ENCODE results near the gene AGAP2. TPM values are rescaled to one million over a fixed set of nuclear protein-coding genes. Genes with fewer than 3 reads are reported as not detected.

Gene AGAP2
- total and polyA plus RNA-seq, 2 of the 13 experiments (the other 11 are each of a cell fraction or from before 2014, with no cell fraction given): 0.38 to 0.45 TPM

DNA sequence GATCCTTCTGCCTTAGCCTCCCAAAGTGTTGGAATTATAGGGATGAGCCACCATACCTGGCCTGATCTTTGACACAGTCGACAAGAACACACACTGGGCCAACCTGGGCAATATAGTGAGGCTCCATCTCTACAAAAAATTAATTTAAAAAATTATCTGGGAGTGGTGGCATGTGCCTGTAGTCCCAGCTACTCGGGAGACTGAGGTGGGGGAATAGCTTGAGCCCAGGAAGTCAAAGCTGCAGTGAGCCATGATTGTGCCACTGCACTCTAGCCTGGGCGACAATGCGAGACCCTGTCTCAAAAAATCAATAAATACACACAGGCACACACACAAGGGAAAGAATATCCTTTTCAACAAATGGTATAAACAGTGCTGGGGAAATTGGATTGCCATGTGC is 50.7 kb downstream of the AGAP2 start:
- no peaks in the 10 kb centered on the region for H3K79me2 ChIP-seq (ENCODE audit: insufficient read depth, low read length)
- H3K9ac ChIP-seq (ENCODE audit: insufficient read depth, low read depth, low read length): no peak overlapping the region
- FAIRE-seq (no peak), DNase-seq (ENCODE audit: low spot score) (no peak), ATAC-seq (no peak; the same call in 2 of the 3 replicates)
- no peaks in the 10 kb centered on the region for H4K20me1 ChIP-seq (ENCODE audit: insufficient read depth, low read length)
- no peak overlapping the region for H2AFZ ChIP-seq (ENCODE audit: low read length)
- H3K9me3 ChIP-seq (ENCODE audit: low read length): no peaks in the 10 kb centered on the region
- intact Hi-C loops (cut with micrococcal nuclease; ENCODE audit: unreplicated experiment): no loop called here
- ChIA-PET CTCF (ENCODE audit: low intra/inter-chr PET ratio, low total read pairs) (no interaction called here), POLR2A (no interaction called here)
- no peak overlapping the region for H3K27ac ChIP-seq (ENCODE audit: extremely low read length, insufficient read depth, low read length)
- H3K4me2 ChIP-seq (ENCODE audit: low read depth, low read length): no peak overlapping the region
- no peak overlapping the region for H3K4me3 ChIP-seq (replicated peaks in 1 of 3; ENCODE audit: insufficient read depth in 1 of 3, low read depth in 2 of 3, low read length in 3 of 3)
- WGBS (ENCODE audit: low lambda C conversion rate): 5% methylated on average over 4 of the region's 4 CpGs
- no peaks in the 10 kb centered on the region for H3K27me3 ChIP-seq (ENCODE audit: control insufficient read depth in 1 of 2, insufficient read depth in 2 of 2, low read length in 2 of 2)
- H3K4me1 ChIP-seq (ENCODE audit: insufficient read depth, low read length): peaks cover 6% of the 10 kb centered on the region
- in situ Hi-C loops (cut with HindIII; ENCODE audit: extremely low pct_ligation_motif_present, low pct_unique_long_range_greater_than_20kb): no loop called here
- no TSS peak for BruUV-seq (replicated peaks)
- TF ChIP-seq TBL1XR1 (IDR thresholded peaks at IDR 0.05; ENCODE audit: borderline replicate concordance, low read length, partially characterized antibody): no peak
- no peak for TF ChIP-seq SALL1 (CRISPR knock-in tag; IDR thresholded peaks at IDR 0.05)
- TF ChIP-seq RELA (CRISPR knock-in tag; IDR thresholded peaks at IDR 0.05): no peak
- no peak for TF ChIP-seq XRCC5 (optimal IDR thresholded peaks at IDR 0.05; ENCODE audit: low read length)
- TF ChIP-seq SMYD3 (CRISPR knock-in tag; IDR thresholded peaks at IDR 0.05): no peak
- TF ChIP-seq RFXAP (CRISPR knock-in tag; IDR thresholded peaks at IDR 0.05; ENCODE audit: borderline replicate concordance): no peak
- TF ChIP-seq ZFP82 (CRISPR knock-in tag; IDR thresholded peaks at IDR 0.05; ENCODE audit: borderline replicate concordance): no peak
- TF ChIP-seq ZFP90 (CRISPR knock-in tag; IDR thresholded peaks at IDR 0.05; ENCODE audit: borderline replicate concordance): no peak
- TF ChIP-seq CHCHD3 (CRISPR knock-in tag; IDR thresholded peaks at IDR 0.05): no peak
- TF ChIP-seq, protein P1, sequence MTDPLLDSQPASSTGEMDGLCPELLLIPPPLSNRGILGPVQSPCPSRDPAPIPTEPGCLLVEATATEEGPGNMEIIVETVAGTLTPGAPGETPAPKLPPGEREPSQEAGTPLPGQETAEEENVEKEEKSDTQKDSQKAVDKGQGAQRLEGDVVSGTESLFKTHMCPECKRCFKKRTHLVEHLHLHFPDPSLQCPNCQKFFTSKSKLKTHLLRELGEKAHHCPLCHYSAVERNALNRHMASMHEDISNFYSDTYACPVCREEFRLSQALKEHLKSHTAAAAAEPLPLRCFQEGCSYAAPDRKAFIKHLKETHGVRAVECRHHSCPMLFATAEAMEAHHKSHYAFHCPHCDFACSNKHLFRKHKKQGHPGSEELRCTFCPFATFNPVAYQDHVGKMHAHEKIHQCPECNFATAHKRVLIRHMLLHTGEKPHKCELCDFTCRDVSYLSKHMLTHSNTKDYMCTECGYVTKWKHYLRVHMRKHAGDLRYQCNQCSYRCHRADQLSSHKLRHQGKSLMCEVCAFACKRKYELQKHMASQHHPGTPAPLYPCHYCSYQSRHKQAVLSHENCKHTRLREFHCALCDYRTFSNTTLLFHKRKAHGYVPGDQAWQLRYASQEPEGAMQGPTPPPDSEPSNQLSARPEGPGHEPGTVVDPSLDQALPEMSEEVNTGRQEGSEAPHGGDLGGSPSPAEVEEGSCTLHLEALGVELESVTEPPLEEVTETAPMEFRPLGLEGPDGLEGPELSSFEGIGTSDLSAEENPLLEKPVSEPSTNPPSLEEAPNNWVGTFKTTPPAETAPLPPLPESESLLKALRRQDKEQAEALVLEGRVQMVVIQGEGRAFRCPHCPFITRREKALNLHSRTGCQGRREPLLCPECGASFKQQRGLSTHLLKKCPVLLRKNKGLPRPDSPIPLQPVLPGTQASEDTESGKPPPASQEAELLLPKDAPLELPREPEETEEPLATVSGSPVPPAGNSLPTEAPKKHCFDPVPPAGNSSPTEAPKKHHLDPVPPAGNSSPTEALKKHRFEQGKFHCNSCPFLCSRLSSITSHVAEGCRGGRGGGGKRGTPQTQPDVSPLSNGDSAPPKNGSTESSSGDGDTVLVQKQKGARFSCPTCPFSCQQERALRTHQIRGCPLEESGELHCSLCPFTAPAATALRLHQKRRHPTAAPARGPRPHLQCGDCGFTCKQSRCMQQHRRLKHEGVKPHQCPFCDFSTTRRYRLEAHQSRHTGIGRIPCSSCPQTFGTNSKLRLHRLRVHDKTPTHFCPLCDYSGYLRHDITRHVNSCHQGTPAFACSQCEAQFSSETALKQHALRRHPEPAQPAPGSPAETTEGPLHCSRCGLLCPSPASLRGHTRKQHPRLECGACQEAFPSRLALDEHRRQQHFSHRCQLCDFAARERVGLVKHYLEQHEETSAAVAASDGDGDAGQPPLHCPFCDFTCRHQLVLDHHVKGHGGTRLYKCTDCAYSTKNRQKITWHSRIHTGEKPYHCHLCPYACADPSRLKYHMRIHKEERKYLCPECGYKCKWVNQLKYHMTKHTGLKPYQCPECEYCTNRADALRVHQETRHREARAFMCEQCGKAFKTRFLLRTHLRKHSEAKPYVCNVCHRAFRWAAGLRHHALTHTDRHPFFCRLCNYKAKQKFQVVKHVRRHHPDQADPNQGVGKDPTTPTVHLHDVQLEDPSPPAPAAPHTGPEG (CRISPR knock-in tag; IDR thresholded peaks at IDR 0.05): no peak
- TF ChIP-seq KDM5A (IDR thresholded peaks at IDR 0.05; ENCODE audit: borderline replicate concordance, low read length): no peak
- TF ChIP-seq, protein P2, sequence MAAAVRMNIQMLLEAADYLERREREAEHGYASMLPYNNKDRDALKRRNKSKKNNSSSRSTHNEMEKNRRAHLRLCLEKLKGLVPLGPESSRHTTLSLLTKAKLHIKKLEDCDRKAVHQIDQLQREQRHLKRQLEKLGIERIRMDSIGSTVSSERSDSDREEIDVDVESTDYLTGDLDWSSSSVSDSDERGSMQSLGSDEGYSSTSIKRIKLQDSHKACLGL (CRISPR knock-in tag; IDR thresholded peaks at IDR 0.05): no peak
- TF ChIP-seq, protein P3, sequence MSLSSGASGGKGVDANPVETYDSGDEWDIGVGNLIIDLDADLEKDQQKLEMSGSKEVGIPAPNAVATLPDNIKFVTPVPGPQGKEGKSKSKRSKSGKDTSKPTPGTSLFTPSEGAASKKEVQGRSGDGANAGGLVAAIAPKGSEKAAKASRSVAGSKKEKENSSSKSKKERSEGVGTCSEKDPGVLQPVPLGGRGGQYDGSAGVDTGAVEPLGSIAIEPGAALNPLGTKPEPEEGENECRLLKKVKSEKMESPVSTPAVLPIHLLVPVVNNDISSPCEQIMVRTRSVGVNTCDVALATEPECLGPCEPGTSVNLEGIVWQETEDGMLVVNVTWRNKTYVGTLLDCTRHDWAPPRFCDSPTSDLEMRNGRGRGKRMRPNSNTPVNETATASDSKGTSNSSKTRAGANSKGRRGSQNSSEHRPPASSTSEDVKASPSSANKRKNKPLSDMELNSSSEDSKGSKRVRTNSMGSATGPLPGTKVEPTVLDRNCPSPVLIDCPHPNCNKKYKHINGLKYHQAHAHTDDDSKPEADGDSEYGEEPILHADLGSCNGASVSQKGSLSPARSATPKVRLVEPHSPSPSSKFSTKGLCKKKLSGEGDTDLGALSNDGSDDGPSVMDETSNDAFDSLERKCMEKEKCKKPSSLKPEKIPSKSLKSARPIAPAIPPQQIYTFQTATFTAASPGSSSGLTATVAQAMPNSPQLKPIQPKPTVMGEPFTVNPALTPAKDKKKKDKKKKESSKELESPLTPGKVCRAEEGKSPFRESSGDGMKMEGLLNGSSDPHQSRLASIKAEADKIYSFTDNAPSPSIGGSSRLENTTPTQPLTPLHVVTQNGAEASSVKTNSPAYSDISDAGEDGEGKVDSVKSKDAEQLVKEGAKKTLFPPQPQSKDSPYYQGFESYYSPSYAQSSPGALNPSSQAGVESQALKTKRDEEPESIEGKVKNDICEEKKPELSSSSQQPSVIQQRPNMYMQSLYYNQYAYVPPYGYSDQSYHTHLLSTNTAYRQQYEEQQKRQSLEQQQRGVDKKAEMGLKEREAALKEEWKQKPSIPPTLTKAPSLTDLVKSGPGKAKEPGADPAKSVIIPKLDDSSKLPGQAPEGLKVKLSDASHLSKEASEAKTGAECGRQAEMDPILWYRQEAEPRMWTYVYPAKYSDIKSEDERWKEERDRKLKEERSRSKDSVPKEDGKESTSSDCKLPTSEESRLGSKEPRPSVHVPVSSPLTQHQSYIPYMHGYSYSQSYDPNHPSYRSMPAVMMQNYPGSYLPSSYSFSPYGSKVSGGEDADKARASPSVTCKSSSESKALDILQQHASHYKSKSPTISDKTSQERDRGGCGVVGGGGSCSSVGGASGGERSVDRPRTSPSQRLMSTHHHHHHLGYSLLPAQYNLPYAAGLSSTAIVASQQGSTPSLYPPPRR (CRISPR knock-in tag; IDR thresholded peaks at IDR 0.05; ENCODE audit: borderline replicate concordance): no peak
- no peak for TF ChIP-seq ZFYVE20 (CRISPR knock-in tag; IDR thresholded peaks at IDR 0.05; ENCODE audit: borderline replicate concordance, low read depth)
- no peak for TF ChIP-seq TGIF2 (CRISPR knock-in tag; IDR thresholded peaks at IDR 0.05)
- H3K36me3 ChIP-seq (replicated peaks in 1 of 2; ENCODE audit: control insufficient read depth in 1 of 2, insufficient read depth in 2 of 2, low read length in 2 of 2): no peaks in the 10 kb centered on the region
